DND-41 (cell line): ENCODE results near the gene SPTLC3.
"Not testable (repeated sequence)": the region's sequence is repeated elsewhere in the genome, so short reads cannot be mapped to it uniquely, and the experiment has no call there.

Source experiments
- ATAC-seq: fragments of 200-7000 bp; cut with Tn5 transposase; 3 replicates; pipeline ENCODE4 v1.9.1; 2021; ENCODE audit warnings: low read depth; ENCODE audit not compliant: insufficient read depth
- DNase-seq: peaks from one replicate; pipeline ENCODE4 v3.0.0-alpha.2; 2020
- H2AFZ ChIP-seq: 2 replicates; pipeline ENCODE4 v1.6.0; 2012; ENCODE audit warnings: low read depth, low read length
- H3K27ac ChIP-seq: 2 replicates; pipeline ENCODE4 v1.5.1; 2012; ENCODE audit warnings: low read length, inconsistent platforms
- H3K27me3 ChIP-seq: fragments of 200-600 bp; sonication (generic); 2 replicates; pipeline ENCODE4 v1.6.0; 2012; ENCODE audit warnings: low read length, mild to moderate bottlenecking, inconsistent platforms; ENCODE audit not compliant: insufficient read depth, poor library complexity
- H3K36me3 ChIP-seq: 2 replicates; pipeline ENCODE4 v1.5.1; 2012; ENCODE audit warnings: low read length, inconsistent platforms; ENCODE audit not compliant: insufficient read depth
- H3K4me1 ChIP-seq: 2 replicates; pipeline ENCODE4 v1.5.1; 2012; ENCODE audit warnings: mild to moderate bottlenecking, low read length; ENCODE audit not compliant: insufficient read depth
- H3K4me2 ChIP-seq: 2 replicates; pipeline ENCODE4 v1.6.0; 2012; ENCODE audit warnings: mild to moderate bottlenecking, moderate library complexity, low read length, inconsistent platforms; ENCODE audit not compliant: insufficient read depth
- H3K4me3 ChIP-seq, 2 experiments: fragments of 200-600 bp in 1 of 2; shearing (Covaris generic) in 1 of 2; 2 replicates each; pipeline ENCODE4 v1.5.1; 2012 to 2016; ENCODE audit warnings: inconsistent platforms in 2 of 2, low read length in 2 of 2, mild to moderate bottlenecking in 2 of 2, low read depth in 1 of 2, moderate library complexity in 1 of 2
- H3K79me2 ChIP-seq: 2 replicates; pipeline ENCODE4 v1.6.0; 2012; ENCODE audit warnings: low read length, inconsistent platforms; ENCODE audit not compliant: insufficient read depth
- H3K9ac ChIP-seq: 2 replicates; pipeline ENCODE4 v1.6.0; 2012; ENCODE audit warnings: low read depth, mild to moderate bottlenecking, inconsistent platforms, low read length, moderate library complexity
- H3K9me3 ChIP-seq: 2 replicates; pipeline ENCODE4 v1.5.1; 2012; ENCODE audit warnings: low read length, moderate library complexity, mild to moderate bottlenecking, inconsistent platforms; ENCODE audit not compliant: insufficient read depth, severe bottlenecking
- H4K20me1 ChIP-seq: 2 replicates; pipeline ENCODE4 v1.6.0; 2012; ENCODE audit warnings: low read length; ENCODE audit not compliant: insufficient read depth
- CTCF ChIP-seq: IDR thresholded peaks from 2 replicates; pipeline ENCODE4 v1.5.1; 2012; ENCODE audit warnings: borderline replicate concordance, low read length, moderate library complexity, mild to moderate bottlenecking; ENCODE audit not compliant: poor library complexity, severe bottlenecking; ENCODE audit errors: extremely low read depth
- EZH2 ChIP-seq: IDR thresholded peaks from 3 replicates; pipeline ENCODE4 v1.6.1; 2012; ENCODE audit warnings: borderline replicate concordance, low read depth, mild to moderate bottlenecking, moderate library complexity, low read length, inconsistent platforms; ENCODE audit not compliant: severe bottlenecking

Gene SPTLC3

GRCh38 chr20:12977328-12978125 is 31.2 kb upstream of the SPTLC3 start:
- no peaks in the 10 kb centered on the region for H3K27me3 ChIP-seq
- H3K9ac ChIP-seq, result no peak overlapping the region
- H3K9me3 ChIP-seq, result no peaks in the 10 kb centered on the region
- H3K27ac ChIP-seq, result no peak overlapping the region
- DNase-seq, result no peak
- no peak overlapping the region for H3K4me2 ChIP-seq
- no peak overlapping the region for H2AFZ ChIP-seq
- H3K36me3 ChIP-seq, result no peaks in the 10 kb centered on the region
- H4K20me1 ChIP-seq, result no peaks in the 10 kb centered on the region
- no peaks in the 10 kb centered on the region for H3K4me1 ChIP-seq
- no peak overlapping the region for H3K4me3 ChIP-seq
- TF ChIP-seq CTCF, result no peak
- no peak for ATAC-seq
- no peaks in the 10 kb centered on the region for H3K79me2 ChIP-seq

GRCh38 chr20:12978126-12978394 is 30.7 kb upstream of the SPTLC3 start:
- Histone ChIP-seq H2AFZ (no peak overlapping the region), H3K27ac (no peak overlapping the region), H3K4me2 (no peak overlapping the region), H3K36me3 (no peaks in the 10 kb centered on the region), H3K9me3 (no peaks in the 10 kb centered on the region), H3K4me1 (no peaks in the 10 kb centered on the region), H3K9ac (no peak overlapping the region), H3K4me3 (no peak overlapping the region), H3K27me3 (no peaks in the 10 kb centered on the region), H3K79me2 (no peaks in the 10 kb centered on the region), H4K20me1 (no peaks in the 10 kb centered on the region)
- DNase-seq, result no peak
- ATAC-seq, result no peak
- TF ChIP-seq CTCF, result no peak
- no peak for TF ChIP-seq EZH2

GRCh38 chr20:12978613-12979495 is 29.9 kb upstream of the SPTLC3 start:
- no peak overlapping the region for H2AFZ ChIP-seq
- no peaks in the 10 kb centered on the region for H3K4me1 ChIP-seq
- DNase-seq (no peak), ATAC-seq (no peak)
- H3K36me3 ChIP-seq, result no peaks in the 10 kb centered on the region
- H3K4me2 ChIP-seq, result no peak overlapping the region
- H4K20me1 ChIP-seq, result no peaks in the 10 kb centered on the region
- no peaks in the 10 kb centered on the region for H3K9me3 ChIP-seq
- H3K27me3 ChIP-seq, result no peaks in the 10 kb centered on the region
- H3K27ac ChIP-seq, result no peak overlapping the region
- no peak overlapping the region for H3K4me3 ChIP-seq
- H3K79me2 ChIP-seq, result no peaks in the 10 kb centered on the region
- no peak overlapping the region for H3K9ac ChIP-seq
- TF ChIP-seq CTCF (no peak), EZH2 (no peak)

- H3K4me1 ChIP-seq, ATAC-seq, H3K9ac ChIP-seq, H4K20me1 ChIP-seq, H3K9me3 ChIP-seq, H3K4me3 ChIP-seq, H3K27ac ChIP-seq, H3K79me2 ChIP-seq, H3K27me3 ChIP-seq, H3K4me2 ChIP-seq, H2AFZ ChIP-seq, DNase-seq, H3K36me3 ChIP-seq: not testable (repeated sequence)
Measured at GRCh38 chr20:12979713-12980112, 29.1 kb upstream of the SPTLC3 start.
